A549 (cell line): Measurements from ENCODE around the gene SHKBP1. TPM values are rescaled to one million over a fixed set of nuclear protein-coding genes. Genes with fewer than 3 reads are reported as not detected.

ENCODE experiments used
- ATAC-seq, 2 experiments: fragments of 200-7000 bp in 1 of 2; fragments of >200 bp in 1 of 2; cut with Nextera tagmentation in 1 of 2; cut with Tn5 transposase in 1 of 2; 3 replicates each; pipeline versions ENCODE4 v1.8.0 to v1.9.1; 2018 to 2020; ENCODE audit warnings: mild to moderate bottlenecking in 1 of 2, moderate library complexity in 1 of 2
- CTCF ChIA-PET: fragments of 300-600 bp; sonication (Branson Sonifier 250); formaldehyde crosslinking; extraction: SDS; loops from one replicate; lab custom pipeline; 2021; ENCODE audit warnings: antibody characterized with exemption, inconsistent platforms; lab: Yijun Ruan, JAX
- POLR2A ChIA-PET: fragments of 350-600 bp; formaldehyde crosslinking; extraction: SDS; loops from one replicate; lab custom pipeline; 2021; ENCODE audit warnings: antibody characterized with exemption, inconsistent platforms; lab: Yijun Ruan, JAX
- DNase-seq, 2 experiments: peaks; one replicate each; pipeline versions ENCODE4 v3.0.0 to v3.0.0-alpha.2; 2011 to 2016; ENCODE audit warnings: low read depth in 1 of 2, low spot score in 1 of 2
- FAIRE-seq: peaks from 2 replicates; lab custom pipeline; 2011; peaks lifted over from hg19 to GRCh38; lab: Jason Lieb, UNC
- H3K27ac ChIP-seq, 2 experiments: fragments of >200 bp; sonication (Bioruptor Twin); formaldehyde crosslinking; 3 replicates each; pipeline ENCODE4 v1.5.1; 2016 to 2017
- H3K4me1 ChIP-seq: fragments of >200 bp; sonication (Bioruptor Twin); formaldehyde crosslinking; 3 replicates; pipeline ENCODE4 v1.6.1; 2016
- H3K4me2 ChIP-seq: fragments of >200 bp; sonication (Bioruptor Twin); formaldehyde crosslinking; 3 replicates; pipeline ENCODE4 v1.6.1; 2016
- H3K4me3 ChIP-seq: fragments of >200 bp; sonication (Bioruptor Twin); formaldehyde crosslinking; 3 replicates; pipeline ENCODE4 v1.5.1; 2016
- H3K9me3 ChIP-seq: fragments of >200 bp; sonication (Bioruptor Twin); formaldehyde crosslinking; 3 replicates; pipeline ENCODE4 v1.6.1; 2016
- ATOH8 ChIP-seq: fragments of 250-450 bp; sonication (Bioruptor Pico); IDR thresholded peaks from 2 replicates; pipeline ENCODE4 v1.5.0; 2020; ENCODE audit warnings: low read depth, mild to moderate bottlenecking, moderate library complexity
- BHLHE40 ChIP-seq: IDR thresholded peaks from 2 replicates; pipeline ENCODE4 v1.6.1; 2012; ENCODE audit warnings: low read depth, low read length, inconsistent platforms
- CBX2 ChIP-seq: fragments of 200-600 bp; sonication (generic); IDR thresholded peaks from 2 replicates; pipeline ENCODE4 v1.6.1; 2016; ENCODE audit warnings: low read depth, mild to moderate bottlenecking, borderline replicate concordance
- CBX8 ChIP-seq: fragments of 200-600 bp; sonication (generic); IDR thresholded peaks from 2 replicates; pipeline ENCODE4 v1.6.1; 2016
- CEBPB ChIP-seq, 2 experiments: fragments of >200 bp in 1 of 2; sonication (Bioruptor Twin) in 1 of 2; formaldehyde crosslinking in 1 of 2; IDR thresholded peaks; 2 replicates each; pipeline ENCODE4 v1.6.1; 2012 to 2016
- EP300 ChIP-seq, 2 experiments: fragments of >200 bp; sonication (Bioruptor Twin); formaldehyde crosslinking; IDR thresholded peaks; 2 replicates in 1 of 2; 3 replicates in 1 of 2; pipeline ENCODE4 v1.6.1; 2016 to 2017
- FOSB ChIP-seq: fragments of 250-450 bp; sonication (Bioruptor Pico); IDR thresholded peaks from 2 replicates; pipeline ENCODE4 v1.5.0; 2020; ENCODE audit warnings: mild to moderate bottlenecking, moderate library complexity
- GATA3 ChIP-seq: IDR thresholded peaks from 2 replicates; pipeline ENCODE4 v1.6.1; 2012; ENCODE audit warnings: borderline replicate concordance
- HEYL ChIP-seq: fragments of 250-450 bp; sonication (Bioruptor Pico); IDR thresholded peaks from 2 replicates; pipeline ENCODE4 v1.8.0; 2021; ENCODE audit warnings: mild to moderate bottlenecking, moderate library complexity
- HOXA7 ChIP-seq: fragments of 250-450 bp; sonication (Bioruptor Pico); IDR thresholded peaks from 2 replicates; pipeline ENCODE4 v1.5.0; 2020; ENCODE audit warnings: mild to moderate bottlenecking, moderate library complexity
- HOXB5 ChIP-seq: fragments of 250-450 bp; sonication (Bioruptor Pico); IDR thresholded peaks from 2 replicates; pipeline ENCODE4 v1.5.0; 2020; ENCODE audit warnings: mild to moderate bottlenecking, moderate library complexity
- KDM1A ChIP-seq: fragments of 200-600 bp; sonication (generic); IDR thresholded peaks from 2 replicates; pipeline ENCODE4 v1.6.1; 2016; ENCODE audit warnings: low read depth, mild to moderate bottlenecking
- MAX ChIP-seq: IDR thresholded peaks from 2 replicates; pipeline ENCODE4 v1.6.1; 2012
- MYC ChIP-seq: IDR thresholded peaks from 2 replicates; pipeline ENCODE4 v1.6.1; 2012; ENCODE audit warnings: mild to moderate bottlenecking, inconsistent platforms, low read length, improper control_type of control experiment, borderline replicate concordance
- NPAS2 ChIP-seq: fragments of 250-450 bp; sonication (Bioruptor Pico); IDR thresholded peaks from 2 replicates; pipeline ENCODE4 v1.8.0; 2022; ENCODE audit warnings: mild to moderate bottlenecking, moderate library complexity, borderline replicate concordance
- PHF8 ChIP-seq: fragments of 200-600 bp; sonication (generic); IDR thresholded peaks from 2 replicates; pipeline ENCODE4 v1.6.1; 2016; ENCODE audit warnings: low read depth, mild to moderate bottlenecking, antibody characterized with exemption, moderate library complexity, borderline replicate concordance
- POLR2A ChIP-seq: IDR thresholded peaks from 2 replicates; pipeline ENCODE4 v1.6.1; 2012; ENCODE audit warnings: mild to moderate bottlenecking, low read length
- RCOR1 ChIP-seq: fragments of 150-350 bp; IDR thresholded peaks from 2 replicates; pipeline ENCODE4 v1.6.1; 2014; ENCODE audit warnings: antibody characterized with exemption, low read length, low read depth
- SMC3 ChIP-seq: fragments of >200 bp; sonication (Bioruptor Twin); formaldehyde crosslinking; IDR thresholded peaks from 3 replicates; pipeline ENCODE4 v1.6.1; 2018; ENCODE audit warnings: inconsistent platforms
- TP53 ChIP-seq: fragments of 250-450 bp; sonication (Bioruptor Pico); IDR thresholded peaks from 2 replicates; pipeline ENCODE4 v1.5.0; 2021; ENCODE audit warnings: mild to moderate bottlenecking, moderate library complexity
- ZFP36 ChIP-seq: fragments of 450-650 bp; IDR thresholded peaks from 2 replicates; pipeline ENCODE4 v1.6.1; 2014; ENCODE audit warnings: borderline replicate concordance; ENCODE audit not compliant: partially characterized antibody
- ZNF302 ChIP-seq: fragments of 250-450 bp; sonication (Bioruptor Pico); IDR thresholded peaks from 2 replicates; pipeline ENCODE4 v1.9.0; 2021; ENCODE audit warnings: inconsistent platforms, mild to moderate bottlenecking, moderate library complexity
- WGBS: methylation state at CpG from one replicate; pipeline ENCODE4 v1.1.6; 2017; ENCODE audit errors: missing lambda C conversion rate; 5-methylcytosine and 5-hydroxymethylcytosine counted together
- polyA plus RNA-seq, 4 experiments: library from polyadenylated mRNA; depleted of rRNA in 3 of 4; stranded (reverse); fragments of >200 nt; fragmentation: RNase III in 1 of 4; extraction: RNeasy Plus Mini Kit Qiagen cat#74134 plus additional on column Dnase treatment in 1 of 4; gene quantifications; 2 replicates in 3 of 4; 3 replicates in 1 of 4; pipeline ENCODE4 v1.2.3, GENCODE V29; 2011 to 2017
- TF ChIP-seq, protein P1 (sequence below): fragments of >200 bp; sonication (Bioruptor Twin); formaldehyde crosslinking; IDR thresholded peaks from 3 replicates; pipeline ENCODE4 v1.5.1; 2016
- TF ChIP-seq, protein P2 (sequence below): fragments of >200 bp; sonication (Bioruptor Twin); formaldehyde crosslinking; IDR thresholded peaks from 3 replicates; pipeline ENCODE4 v1.6.1; 2016
- TF ChIP-seq, protein P3 (sequence below): IDR thresholded peaks from 2 replicates; pipeline ENCODE4 v1.6.1; 2012; ENCODE audit warnings: low read depth, borderline replicate concordance

Gene SHKBP1
- polyA plus RNA-seq, 2 of the 4 experiments (the other 2 are of a cell fraction), result 75.2 to 123 TPM

DNA sequence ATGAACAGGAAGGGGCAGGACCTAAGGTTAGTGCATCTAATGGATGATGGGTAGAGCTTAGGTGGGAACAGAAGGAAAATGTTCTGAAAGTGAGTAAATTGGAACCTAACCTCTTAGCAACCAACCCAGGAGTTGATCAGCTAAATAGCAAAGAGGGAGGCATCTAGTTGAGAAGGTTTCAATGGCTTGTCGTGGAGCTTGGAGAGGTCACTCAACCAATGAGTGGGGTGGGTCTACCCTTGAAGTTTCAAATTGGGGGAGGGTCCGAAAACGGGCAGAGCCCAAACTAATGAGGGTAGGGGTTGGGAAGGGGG, 5.7 kb upstream of the SHKBP1 start:
- 0 out of 5 replicates have a peak, but pooled peaks of 1 of the 2 experiments have one; percentile 13 for TF ChIP-seq EP300 (IDR thresholded peaks at IDR 0.05)
- 0 out of 2 replicates have a peak, but pooled peaks have one; percentile 20 for TF ChIP-seq MYC
- no peak for TF ChIP-seq NPAS2
- TF ChIP-seq CBX2, result no peak
- TF ChIP-seq ZFP36, result no peak
- TF ChIP-seq FOSB (CRISPR knock-in tag), result no peak
- TF ChIP-seq HOXB5, result no peak
- no peak for DNase-seq
- no peak for FAIRE-seq
- ChIA-PET POLR2A (interaction anchor here (0.5 to 2.0 kb wide), 32 partner anchors 8 to 868 kb away, joined by 3 to 28 read pairs (median 4); partner anchors contain the start of genes BLVRB, C19orf47, DMAC2 and EGLN2), CTCF (interaction anchor here (0.6 to 58.9 kb wide), 21 partner anchors 9 to 227 kb away, joined by 3 to 2247 read pairs (median 6); partner anchors contain the start of genes BLVRB, LTBP4, SERTAD1 and SPTBN4)
- Histone ChIP-seq H3K27ac (peak overlapping the region in 1 of 2 experiments; percentile 16; a peak in 2 of 6 replicates), H3K4me1 (peaks cover 17% of the 10 kb centered on the region), H3K4me3 (peak overlapping the region; percentile 5; the same call in 1 of the 3 replicates), H3K9me3 (no peaks in the 10 kb centered on the region), H3K4me2 (peak overlapping the region; percentile 63)
- WGBS, result 16% methylated on average over 3 of the region's 3 CpGs
- no peak for ATAC-seq

DNA sequence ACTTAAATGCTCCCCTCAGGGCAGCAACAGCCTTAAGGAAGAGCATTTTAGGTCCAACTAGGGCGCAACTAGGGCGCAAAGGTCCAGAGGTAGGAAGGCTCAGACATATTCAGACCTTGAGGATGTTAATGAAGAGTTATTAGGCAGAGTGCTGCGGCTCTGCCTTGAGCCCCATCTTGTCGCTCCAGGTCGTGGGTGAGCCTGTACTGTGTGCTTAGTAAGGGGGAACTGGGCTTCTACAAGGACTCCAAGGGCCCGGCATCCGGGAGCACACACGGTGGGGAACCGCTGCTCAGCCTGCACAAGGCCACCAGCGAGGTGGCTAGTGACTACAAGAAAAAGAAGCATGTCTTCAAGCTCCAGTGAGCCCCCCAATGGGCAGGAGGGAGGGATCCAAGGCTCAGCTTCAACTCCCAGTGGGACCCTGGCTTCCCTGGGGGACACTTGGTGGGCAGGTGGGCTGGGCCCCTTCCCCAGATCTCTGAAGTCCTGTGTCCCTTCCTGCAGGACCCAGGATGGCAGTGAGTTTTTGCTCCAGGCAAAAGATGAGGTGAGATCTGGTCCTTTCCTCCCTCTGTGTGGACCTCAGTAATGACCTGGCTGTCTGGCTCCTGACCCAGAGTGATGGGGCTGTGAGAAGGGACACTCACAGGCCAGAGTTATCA, 4.7 kb upstream of the SHKBP1 start:
- 75% methylated on average over 10 of the region's 10 CpGs for WGBS
- Histone ChIP-seq H3K27ac (no peak overlapping the region), H3K9me3 (no peaks in the 10 kb centered on the region), H3K4me1 (peaks cover 20% of the 10 kb centered on the region), H3K4me2 (no peak overlapping the region), H3K4me3 (no peak overlapping the region)
- TF ChIP-seq BHLHE40 (no peak), GATA3 (no peak), RCOR1 (no peak), HOXA7 (CRISPR knock-in tag) (no peak), HOXB5 (no peak), SMC3 (no peak), HEYL (CRISPR knock-in tag) (no peak), CEBPB (IDR thresholded peaks at IDR 0.05) (no peak), CBX8 (no peak), KDM1A (no peak), ZFP36 (no peak), TP53 (no peak), ZNF302 (CRISPR knock-in tag) (no peak), ATOH8 (CRISPR knock-in tag) (no peak), PHF8 (no peak), MAX (no peak), POLR2A (no peak)
- TF ChIP-seq, protein P1, sequence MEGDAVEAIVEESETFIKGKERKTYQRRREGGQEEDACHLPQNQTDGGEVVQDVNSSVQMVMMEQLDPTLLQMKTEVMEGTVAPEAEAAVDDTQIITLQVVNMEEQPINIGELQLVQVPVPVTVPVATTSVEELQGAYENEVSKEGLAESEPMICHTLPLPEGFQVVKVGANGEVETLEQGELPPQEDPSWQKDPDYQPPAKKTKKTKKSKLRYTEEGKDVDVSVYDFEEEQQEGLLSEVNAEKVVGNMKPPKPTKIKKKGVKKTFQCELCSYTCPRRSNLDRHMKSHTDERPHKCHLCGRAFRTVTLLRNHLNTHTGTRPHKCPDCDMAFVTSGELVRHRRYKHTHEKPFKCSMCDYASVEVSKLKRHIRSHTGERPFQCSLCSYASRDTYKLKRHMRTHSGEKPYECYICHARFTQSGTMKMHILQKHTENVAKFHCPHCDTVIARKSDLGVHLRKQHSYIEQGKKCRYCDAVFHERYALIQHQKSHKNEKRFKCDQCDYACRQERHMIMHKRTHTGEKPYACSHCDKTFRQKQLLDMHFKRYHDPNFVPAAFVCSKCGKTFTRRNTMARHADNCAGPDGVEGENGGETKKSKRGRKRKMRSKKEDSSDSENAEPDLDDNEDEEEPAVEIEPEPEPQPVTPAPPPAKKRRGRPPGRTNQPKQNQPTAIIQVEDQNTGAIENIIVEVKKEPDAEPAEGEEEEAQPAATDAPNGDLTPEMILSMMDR, result no peak
- TF ChIP-seq, protein P2, sequence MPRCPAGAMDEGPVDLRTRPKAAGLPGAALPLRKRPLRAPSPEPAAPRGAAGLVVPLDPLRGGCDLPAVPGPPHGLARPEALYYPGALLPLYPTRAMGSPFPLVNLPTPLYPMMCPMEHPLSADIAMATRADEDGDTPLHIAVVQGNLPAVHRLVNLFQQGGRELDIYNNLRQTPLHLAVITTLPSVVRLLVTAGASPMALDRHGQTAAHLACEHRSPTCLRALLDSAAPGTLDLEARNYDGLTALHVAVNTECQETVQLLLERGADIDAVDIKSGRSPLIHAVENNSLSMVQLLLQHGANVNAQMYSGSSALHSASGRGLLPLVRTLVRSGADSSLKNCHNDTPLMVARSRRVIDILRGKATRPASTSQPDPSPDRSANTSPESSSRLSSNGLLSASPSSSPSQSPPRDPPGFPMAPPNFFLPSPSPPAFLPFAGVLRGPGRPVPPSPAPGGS, result no peak
- TF ChIP-seq, protein P3, sequence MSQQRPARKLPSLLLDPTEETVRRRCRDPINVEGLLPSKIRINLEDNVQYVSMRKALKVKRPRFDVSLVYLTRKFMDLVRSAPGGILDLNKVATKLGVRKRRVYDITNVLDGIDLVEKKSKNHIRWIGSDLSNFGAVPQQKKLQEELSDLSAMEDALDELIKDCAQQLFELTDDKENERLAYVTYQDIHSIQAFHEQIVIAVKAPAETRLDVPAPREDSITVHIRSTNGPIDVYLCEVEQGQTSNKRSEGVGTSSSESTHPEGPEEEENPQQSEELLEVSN, result no peak
- CTCF ChIA-PET, result interaction anchor here (1.9 to 58.9 kb wide), 6 partner anchors 19 to 107 kb away, joined by 9 to 2247 read pairs (median 190); partner anchors contain the start of genes BLVRB, LTBP4 and SPTBN4
- no peak for DNase-seq
- ATAC-seq, result no peak
- no peak for FAIRE-seq
- POLR2A ChIA-PET, result interaction anchor here (0.6 to 1.9 kb wide), 2 partner anchors 10 to 106 kb away, joined by 3 to 8 read pairs; partner anchors contain the start of gene BLVRB
